Astrocyte of the spinal cord (primary cell): ENCODE measurements around the gene PRM3.

Experiments
- DNase-seq: peaks from one replicate; pipeline ENCODE4 v3.0.0; 2011; ENCODE audit warnings: low read depth, low spot score
- H3K4me3 ChIP-seq: 2 replicates; pipeline ENCODE4 v1.5.1; 2011; ENCODE audit warnings: low read depth, mild to moderate bottlenecking, low read length, moderate library complexity
- in situ Hi-C: cut with HindIII; loops from 2 replicates; pipeline ENCODE4 v1.10.0; 2017; ENCODE audit warnings: low sequenced_read_pairs
- TF ChIP-seq, protein P1 (sequence below): IDR thresholded peaks from 2 replicates; pipeline ENCODE4 v1.5.1; 2012; ENCODE audit warnings: low read depth, mild to moderate bottlenecking, low read length, inconsistent platforms

PRM3 gene

GRCh38 chr16:11298143-11298900 is 24.9 kb upstream of the PRM3 start:
- TF ChIP-seq, protein P1, sequence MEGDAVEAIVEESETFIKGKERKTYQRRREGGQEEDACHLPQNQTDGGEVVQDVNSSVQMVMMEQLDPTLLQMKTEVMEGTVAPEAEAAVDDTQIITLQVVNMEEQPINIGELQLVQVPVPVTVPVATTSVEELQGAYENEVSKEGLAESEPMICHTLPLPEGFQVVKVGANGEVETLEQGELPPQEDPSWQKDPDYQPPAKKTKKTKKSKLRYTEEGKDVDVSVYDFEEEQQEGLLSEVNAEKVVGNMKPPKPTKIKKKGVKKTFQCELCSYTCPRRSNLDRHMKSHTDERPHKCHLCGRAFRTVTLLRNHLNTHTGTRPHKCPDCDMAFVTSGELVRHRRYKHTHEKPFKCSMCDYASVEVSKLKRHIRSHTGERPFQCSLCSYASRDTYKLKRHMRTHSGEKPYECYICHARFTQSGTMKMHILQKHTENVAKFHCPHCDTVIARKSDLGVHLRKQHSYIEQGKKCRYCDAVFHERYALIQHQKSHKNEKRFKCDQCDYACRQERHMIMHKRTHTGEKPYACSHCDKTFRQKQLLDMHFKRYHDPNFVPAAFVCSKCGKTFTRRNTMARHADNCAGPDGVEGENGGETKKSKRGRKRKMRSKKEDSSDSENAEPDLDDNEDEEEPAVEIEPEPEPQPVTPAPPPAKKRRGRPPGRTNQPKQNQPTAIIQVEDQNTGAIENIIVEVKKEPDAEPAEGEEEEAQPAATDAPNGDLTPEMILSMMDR, result no peak
- DNase-seq, result no peak
- in situ Hi-C loops, result no loop called here
- H3K4me3 ChIP-seq, result no peak overlapping the region

DNA sequence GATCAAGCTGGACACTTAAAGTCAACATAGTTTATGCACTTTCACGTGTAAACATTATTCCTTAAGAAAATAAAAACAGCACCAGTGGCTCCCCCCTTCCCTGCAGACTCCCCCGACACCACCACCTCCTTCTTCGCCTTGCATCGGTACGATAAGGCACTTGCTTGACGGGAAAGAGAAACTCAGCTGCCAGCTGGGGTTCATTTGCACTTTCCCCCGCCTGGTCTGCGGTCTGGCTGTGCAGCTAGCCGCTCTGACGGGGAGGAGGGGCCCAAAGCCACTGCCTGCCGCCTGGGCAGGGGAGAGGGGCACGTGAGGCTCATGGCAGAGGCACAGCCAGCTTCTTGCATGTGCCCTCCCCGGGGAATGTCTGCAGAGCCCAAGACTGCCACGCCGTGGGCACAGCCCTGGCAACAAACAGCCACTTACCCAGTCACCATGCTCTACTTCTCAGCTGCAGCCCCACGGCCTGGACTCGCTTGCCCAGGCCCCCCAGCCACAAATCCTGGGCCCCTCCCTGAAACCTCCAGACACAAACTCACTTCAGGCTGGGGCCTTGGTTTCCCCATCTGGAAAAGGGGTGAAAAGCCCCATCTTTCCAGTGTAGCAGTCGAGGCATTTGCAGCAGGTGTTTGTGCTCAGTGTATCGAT is 24.2 kb upstream of the PRM3 start:
- TF ChIP-seq, protein P1, result no peak
- DNase-seq, result peak; percentile 73
- in situ Hi-C loops, result no loop called here
- H3K4me3 ChIP-seq, result no peak overlapping the region

DNA sequence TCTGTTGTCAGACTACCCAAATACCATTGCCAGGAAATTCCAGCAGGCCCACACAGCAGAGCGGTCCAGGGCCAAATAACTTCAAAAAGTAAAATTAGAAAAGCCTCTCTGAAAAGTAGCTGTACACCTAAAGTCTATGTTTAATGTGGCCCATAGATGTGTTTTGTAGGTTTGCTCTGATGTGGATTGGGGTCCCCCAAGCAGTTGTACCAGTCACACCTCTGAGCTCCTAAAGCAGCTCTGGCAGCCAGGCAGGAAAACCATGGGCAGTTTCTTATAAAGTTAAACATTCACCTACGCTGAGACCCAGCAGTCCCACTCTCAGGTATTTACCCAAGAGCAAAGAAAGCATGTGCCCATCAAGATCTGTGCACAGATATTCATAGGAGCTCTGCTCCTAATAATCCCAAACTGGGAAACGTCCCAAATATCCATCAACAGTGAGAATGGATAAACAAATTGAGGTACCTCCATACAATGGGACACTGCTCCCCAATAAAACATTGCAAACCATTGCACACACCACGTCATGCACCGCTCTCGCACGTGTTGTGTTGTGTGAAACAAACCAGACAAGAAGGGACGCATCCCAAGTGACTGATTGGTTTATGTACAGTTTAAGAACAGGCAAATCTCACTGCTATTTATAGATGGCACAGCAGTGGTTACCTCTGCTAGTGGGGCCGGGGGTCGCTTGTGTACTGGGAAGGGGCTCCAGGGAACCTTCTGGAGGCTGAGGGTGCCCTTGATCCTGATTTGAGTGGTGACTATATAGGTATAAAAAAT is 23.5 kb upstream of the PRM3 start:
- TF ChIP-seq, protein P1, result no peak
- no peak overlapping the region for H3K4me3 ChIP-seq
- in situ Hi-C loops, result no loop called here
- DNase-seq, result no peak

GRCh38 chr16:11296351-11296705 is 22.9 kb upstream of the PRM3 start:
- in situ Hi-C loops, result no loop called here
- no peak for DNase-seq
- TF ChIP-seq, protein P1, result no peak

DNA sequence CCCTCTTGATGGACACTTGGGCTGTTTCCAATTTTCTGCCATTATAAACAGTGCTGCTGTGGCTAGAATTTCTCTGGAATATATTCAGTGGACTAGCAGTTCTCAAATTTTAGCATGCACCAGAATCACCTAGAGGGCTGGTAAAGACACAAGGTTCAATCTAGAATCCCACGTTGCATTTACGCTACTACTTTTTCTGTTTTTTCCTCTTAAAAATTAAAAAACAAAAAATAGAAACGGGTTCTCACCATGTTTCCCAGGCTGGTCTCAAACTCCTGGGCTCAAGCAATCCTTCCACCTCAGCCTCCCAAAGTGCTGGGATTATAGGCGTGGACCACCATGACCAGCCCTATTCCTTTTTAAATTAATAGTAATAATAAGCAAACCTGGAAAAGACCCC is 22.2 kb upstream of the PRM3 start:
- H3K4me3 ChIP-seq, result no peak overlapping the region
- TF ChIP-seq, protein P1, result no peak
- no peak for DNase-seq
- in situ Hi-C loops, result no loop called here

More at GRCh38 chr16:11296351-11296705, 22.9 kb upstream of the PRM3 start:
- H3K4me3 ChIP-seq, result no peak overlapping the region

DNA sequence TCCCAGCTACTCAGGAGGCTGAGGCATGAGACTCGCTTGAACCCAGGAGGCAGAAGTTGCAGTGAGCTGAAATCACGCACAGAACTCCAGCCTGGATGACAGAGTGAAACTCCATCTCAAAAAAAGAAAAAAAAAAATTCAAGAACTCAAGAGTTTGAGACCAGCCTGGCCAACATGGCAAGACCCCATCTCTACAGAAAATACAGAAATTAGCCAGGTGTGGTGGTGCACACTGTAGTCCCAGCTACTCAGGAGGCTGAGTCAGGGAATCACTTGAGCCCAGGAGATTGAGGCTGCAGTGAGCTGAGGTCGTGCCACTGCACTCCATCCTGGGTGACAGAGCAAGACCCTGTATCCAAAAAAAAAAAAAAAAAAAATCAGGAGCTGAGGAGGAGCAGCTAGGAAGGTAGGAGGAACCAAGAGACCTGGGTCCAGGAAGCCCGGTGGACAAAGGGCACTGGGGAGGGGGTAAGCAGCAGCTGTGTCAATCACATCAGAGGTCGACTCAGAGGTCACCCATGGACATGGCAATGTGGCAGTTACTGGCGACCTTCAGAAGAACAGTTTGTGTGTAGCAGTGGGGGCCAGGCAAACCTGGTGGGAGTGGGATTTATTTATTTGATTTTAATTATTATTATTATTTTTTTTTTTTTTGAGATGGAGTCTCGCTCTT is 18.8 kb upstream of the PRM3 start:
- TF ChIP-seq, protein P1, result no peak
- no peak for DNase-seq
- H3K4me3 ChIP-seq, result no peak overlapping the region
- in situ Hi-C loops, result no loop called here
